Esophagus muscularis mucosa (tissue), 4 donors: ENCODE measurements around the gene EFNB1. TPM values are rescaled to one million over a fixed set of nuclear protein-coding genes. Genes with fewer than 3 reads are reported as not detected.

ENCODE experiments used
- DNase-seq: peaks from one replicate; pipeline ENCODE4 v3.0.0-alpha.2; 2017; ENCODE audit errors: extremely low spot score
- H3K27ac ChIP-seq, 4 donors: fragments of 200-600 bp; sonication (generic); replicated peaks in 1 of 4; 1 replicate in 3 of 4; 2 replicates in 1 of 4; pipeline ENCODE4 v1.5.1; 2016 to 2019; ENCODE audit warnings: mild to moderate bottlenecking in 1 of 4
- H3K27me3 ChIP-seq, 4 donors: fragments of 200-600 bp; sonication (generic); one replicate each; pipeline versions ENCODE4 v1.5.1 to v1.6.0; 2016 to 2019
- H3K36me3 ChIP-seq, 4 donors: fragments of 200-600 bp; sonication (generic); one replicate each; pipeline ENCODE4 v1.5.1; 2016 to 2019
- H3K4me1 ChIP-seq, 4 donors: fragments of 200-600 bp; sonication (generic); one replicate each; pipeline ENCODE4 v1.5.1; 2016 to 2019
- H3K4me3 ChIP-seq, 4 donors: fragments of 200-600 bp; sonication (generic); 1 replicate in 2 of 4; 2 replicates in 2 of 4; pipeline ENCODE4 v1.5.1; 2016 to 2019; ENCODE audit warnings: mild to moderate bottlenecking in 4 of 4, moderate library complexity in 1 of 4
- H3K9me3 ChIP-seq, 4 donors: fragments of 200-600 bp; sonication (generic); 1 replicate in 3 of 4; 2 replicates in 1 of 4; pipeline ENCODE4 v1.5.1; 2016 to 2019
- CTCF ChIP-seq, 3 experiments: fragments of 200-600 bp in 2 of 3; fragments of 450-650 bp in 1 of 3; sonication (generic) in 2 of 3; IDR thresholded peaks; one replicate each; pipeline ENCODE4 v1.5.1; 2017 to 2019; ENCODE audit warnings: antibody characterized with exemption in 3 of 3, mild to moderate bottlenecking in 2 of 3, moderate library complexity in 1 of 3
- EP300 ChIP-seq: sonication (generic); formaldehyde crosslinking; IDR thresholded peaks from one replicate; pipeline ENCODE4 v1.6.1; 2017; ENCODE audit warnings: antibody characterized with exemption
- POLR2A ChIP-seq: fragments of 450-650 bp; IDR thresholded peaks from one replicate; pipeline ENCODE4 v1.6.1; 2017; ENCODE audit warnings: antibody characterized with exemption, moderate library complexity, mild to moderate bottlenecking, low read depth
- POLR2AphosphoS5 ChIP-seq, 2 donors: sonication (generic); formaldehyde crosslinking; IDR thresholded peaks; one replicate each; pipeline ENCODE4 v1.6.1; 2017; ENCODE audit warnings: antibody characterized with exemption in 2 of 2
- WGBS: methylation state at CpG from one replicate; pipeline ENCODE4 v1.1.5; 2018; 5-methylcytosine and 5-hydroxymethylcytosine counted together
- intact Hi-C: fragments of 100-400 bp; cut with DNase I; formaldehyde crosslinking; loops from one replicate; pipeline ENCODE4 v1.15.1; 2023
- total RNA-seq, 4 donors: library from RNA; depleted of rRNA; stranded (reverse); fragments of >200 nt; gene quantifications; one replicate each; pipeline versions ENCODE4 v1.1.0 to v1.2.1, GENCODE V29; 2016

Gene EFNB1
- total RNA-seq, 4 donors from 2014 or later = 16.2 to 37.3 (median 23.9) TPM

GRCh38 chrX:68852046-68852445, 23.2 kb downstream of the EFNB1 start:
- Histone ChIP-seq H3K27me3 (no peaks in the 10 kb centered on the region), H3K4me3 (no peak overlapping the region), H3K36me3 (no peaks in the 10 kb centered on the region), H3K4me1 (peaks cover 0 to 3% (median under 1%) of the 10 kb centered on the region in 4 donors), H3K27ac (no peak overlapping the region), H3K9me3 (no peaks in the 10 kb centered on the region)
- intact Hi-C loops = no loop called here
- no peak for DNase-seq
- TF ChIP-seq POLR2AphosphoS5 (IDR thresholded peaks at IDR 0.05) (no peak), EP300 (no peak), POLR2A (no peak), CTCF (IDR thresholded peaks at IDR 0.05) (no peak)
- WGBS = 77% methylated on average over 3 of the region's 3 CpGs

GRCh38 chrX:68853665-68854251, 24.9 kb downstream of the EFNB1 start:
- Histone ChIP-seq H3K4me3 (no peak overlapping the region), H3K36me3 (no peaks in the 10 kb centered on the region), H3K27ac (no peak overlapping the region), H3K9me3 (no peaks in the 10 kb centered on the region), H3K27me3 (no peaks in the 10 kb centered on the region), H3K4me1 (no peaks in the 10 kb centered on the region)
- intact Hi-C loops = no loop called here
- TF ChIP-seq POLR2A (no peak), POLR2AphosphoS5 (IDR thresholded peaks at IDR 0.05) (no peak), EP300 (no peak), CTCF (IDR thresholded peaks at IDR 0.05) (no peak)
- WGBS = 69% methylated on average over 4 of the region's 4 CpGs
- DNase-seq = no peak

- Histone ChIP-seq H3K36me3 (no peaks in the 10 kb centered on the region), H3K4me1 (peaks cover 0 to 7% (median 0%) of the 10 kb centered on the region in 4 donors), H3K9me3 (no peaks in the 10 kb centered on the region), H3K4me3 (no peak overlapping the region), H3K27ac (no peak overlapping the region), H3K27me3 (no peaks in the 10 kb centered on the region)
- TF ChIP-seq POLR2A (no peak), EP300 (no peak), CTCF (IDR thresholded peaks at IDR 0.05) (no peak), POLR2AphosphoS5 (IDR thresholded peaks at IDR 0.05) (no peak)
- intact Hi-C loops = no loop called here
- 71% methylated on average over 2 of the region's 2 CpGs for WGBS
- DNase-seq = no peak
Measured at GRCh38 chrX:68865300-68865699, 36.5 kb downstream of the EFNB1 start.

- no peak overlapping the region for H3K27ac ChIP-seq
- no peaks in the 10 kb centered on the region for H3K36me3 ChIP-seq
- 79% methylated on average over 2 of the region's 2 CpGs for WGBS
- TF ChIP-seq EP300 (no peak), POLR2A (no peak), POLR2AphosphoS5 (IDR thresholded peaks at IDR 0.05) (no peak), CTCF (IDR thresholded peaks at IDR 0.05) (no peak)
- no peak overlapping the region for H3K4me3 ChIP-seq
- DNase-seq = no peak
- H3K27me3 ChIP-seq = no peaks in the 10 kb centered on the region
- intact Hi-C loops = no loop called here
- peaks cover 0 to 7% (median 0%) of the 10 kb centered on the region in 4 donors for H3K4me1 ChIP-seq
- no peaks in the 10 kb centered on the region for H3K9me3 ChIP-seq
Measured at GRCh38 chrX:68865926-68866325, 37.1 kb downstream of the EFNB1 start.
